ENCODE results near the gene EMP2.
"Not testable (repeated sequence)": the region's sequence is repeated elsewhere in the genome, so short reads cannot be mapped to it uniquely, and the experiment has no call there.

Gene EMP2

GRCh38 chr16:10579965-10580882, at the start of gene EMP2:
Gene EMP2, minus strand, starts transcription at chr16:10580598. Its CDS starts 32,981 bp downstream, at chr16:10547617.
- Histone ChIP-seq H3K27me3 (ENCODE audit: control insufficient read depth, insufficient read depth, low read length) (no peaks in the 10 kb centered on the region), H3K36me3 (ENCODE audit: control insufficient read depth, insufficient read depth, low read length) (no peaks in the 10 kb centered on the region), H3K9me3 (ENCODE audit: control insufficient read depth, insufficient read depth, low read length) (no peaks in the 10 kb centered on the region), H3K27ac (ENCODE audit: low read length) (no peak within 1 kb of the TSS), H3K4me3 (ENCODE audit: low read length) (peak within 1 kb of the TSS; percentile 54; the same call in 1 of the 2 replicates), H3K4me1 (ENCODE audit: control insufficient read depth, insufficient read depth, low read length) (peaks cover 14% of the 10 kb centered on the region)
- DNase-seq (ENCODE audit: low read depth, low spot score): peak; percentile 39
- WGBS (ENCODE audit: insufficient coverage, insufficient read length): no CpG with 5 or more reads among the region's 91 CpGs

GRCh38 chr16:10629592-10629963, 49.2 kb upstream of the EMP2 start:
- H3K27me3 ChIP-seq (ENCODE audit: control insufficient read depth, insufficient read depth, low read length): no peaks in the 10 kb centered on the region
- H3K4me3 ChIP-seq (ENCODE audit: low read length): no peak overlapping the region
- DNase-seq (ENCODE audit: low read depth, low spot score): no peak
- no peaks in the 10 kb centered on the region for H3K4me1 ChIP-seq (ENCODE audit: control insufficient read depth, insufficient read depth, low read length)
- no peaks in the 10 kb centered on the region for H3K36me3 ChIP-seq (ENCODE audit: control insufficient read depth, insufficient read depth, low read length)
- no CpG with 5 or more reads among the region's 6 CpGs for WGBS (ENCODE audit: insufficient coverage, insufficient read length)
- H3K27ac ChIP-seq (ENCODE audit: low read length): no peak overlapping the region
- H3K9me3 ChIP-seq (ENCODE audit: control insufficient read depth, insufficient read depth, low read length): no peaks in the 10 kb centered on the region

GRCh38 chr16:10625595-10626357, 45.4 kb upstream of the EMP2 start:
- Histone ChIP-seq H3K9me3 (ENCODE audit: control insufficient read depth, insufficient read depth, low read length) (no peaks in the 10 kb centered on the region), H3K27ac (ENCODE audit: low read length) (no peak overlapping the region), H3K4me3 (ENCODE audit: low read length) (no peak overlapping the region), H3K27me3 (ENCODE audit: control insufficient read depth, insufficient read depth, low read length) (no peaks in the 10 kb centered on the region), H3K4me1 (ENCODE audit: control insufficient read depth, insufficient read depth, low read length) (peaks cover 4% of the 10 kb centered on the region), H3K36me3 (ENCODE audit: control insufficient read depth, insufficient read depth, low read length) (no peaks in the 10 kb centered on the region)
- no peak for DNase-seq (ENCODE audit: low read depth, low spot score)
- WGBS (ENCODE audit: insufficient coverage, insufficient read length): no CpG with 5 or more reads among the region's 12 CpGs

GRCh38 chr16:10624527-10624926, 44.1 kb upstream of the EMP2 start:
- H3K27me3 ChIP-seq (ENCODE audit: control insufficient read depth, insufficient read depth, low read length): no peaks in the 10 kb centered on the region
- no peaks in the 10 kb centered on the region for H3K36me3 ChIP-seq (ENCODE audit: control insufficient read depth, insufficient read depth, low read length)
- no peak overlapping the region for H3K27ac ChIP-seq (ENCODE audit: low read length)
- WGBS (ENCODE audit: insufficient coverage, insufficient read length): no CpG with 5 or more reads among the region's 6 CpGs
- H3K9me3 ChIP-seq (ENCODE audit: control insufficient read depth, insufficient read depth, low read length): no peaks in the 10 kb centered on the region
- peaks cover 4% of the 10 kb centered on the region for H3K4me1 ChIP-seq (ENCODE audit: control insufficient read depth, insufficient read depth, low read length)
- no peak for DNase-seq (ENCODE audit: low read depth, low spot score)
- H3K4me3 ChIP-seq (ENCODE audit: low read length): no peak overlapping the region

- no peak overlapping the region for H3K4me3 ChIP-seq (ENCODE audit: low read length)
- H3K27ac ChIP-seq (ENCODE audit: low read length): no peak overlapping the region
- no peaks in the 10 kb centered on the region for H3K27me3 ChIP-seq (ENCODE audit: control insufficient read depth, insufficient read depth, low read length)
- no peaks in the 10 kb centered on the region for H3K9me3 ChIP-seq (ENCODE audit: control insufficient read depth, insufficient read depth, low read length)
- H3K36me3 ChIP-seq (ENCODE audit: control insufficient read depth, insufficient read depth, low read length): no peaks in the 10 kb centered on the region
- DNase-seq (ENCODE audit: low read depth, low spot score): no peak
- peaks cover 7% of the 10 kb centered on the region for H3K4me1 ChIP-seq (ENCODE audit: control insufficient read depth, insufficient read depth, low read length)
- whole genome bisulfite sequencing (ENCODE audit: insufficient coverage, insufficient read length): no CpG with 5 or more reads among the region's 3 CpGs
Observed at GRCh38 chr16:10623059-10623458, 42.7 kb upstream of the EMP2 start.

- H3K4me1 ChIP-seq (ENCODE audit: control insufficient read depth, insufficient read depth, low read length): peaks cover 12% of the 10 kb centered on the region
- no peak for DNase-seq (ENCODE audit: low read depth, low spot score)
- H3K36me3 ChIP-seq (ENCODE audit: control insufficient read depth, insufficient read depth, low read length): no peaks in the 10 kb centered on the region
- no peak overlapping the region for H3K4me3 ChIP-seq (ENCODE audit: low read length)
- no peaks in the 10 kb centered on the region for H3K27me3 ChIP-seq (ENCODE audit: control insufficient read depth, insufficient read depth, low read length)
- no CpG with 5 or more reads among the region's 19 CpGs for WGBS (ENCODE audit: insufficient coverage, insufficient read length)
- H3K9me3 ChIP-seq (ENCODE audit: control insufficient read depth, insufficient read depth, low read length): no peaks in the 10 kb centered on the region
- H3K27ac ChIP-seq (ENCODE audit: low read length): no peak overlapping the region
Observed at GRCh38 chr16:10622036-10622921, 41.9 kb upstream of the EMP2 start.

GRCh38 chr16:10621216-10621949, 41.0 kb upstream of the EMP2 start:
- no CpG with 5 or more reads among the region's 7 CpGs for WGBS (ENCODE audit: insufficient coverage, insufficient read length)
- not testable (repeated sequence) for H3K4me3 ChIP-seq (ENCODE audit: low read length); DNase-seq (ENCODE audit: low read depth, low spot score); H3K9me3 ChIP-seq (ENCODE audit: control insufficient read depth, insufficient read depth, low read length); H3K27ac ChIP-seq (ENCODE audit: low read length); H3K36me3 ChIP-seq (ENCODE audit: control insufficient read depth, insufficient read depth, low read length); H3K27me3 ChIP-seq (ENCODE audit: control insufficient read depth, insufficient read depth, low read length)
- H3K4me1 ChIP-seq (ENCODE audit: control insufficient read depth, insufficient read depth, low read length): peaks cover 16% of the 10 kb centered on the region

GRCh38 chr16:10620120-10620519, 39.7 kb upstream of the EMP2 start:
- no peak overlapping the region for H3K4me3 ChIP-seq (ENCODE audit: low read length)
- no peaks in the 10 kb centered on the region for H3K27me3 ChIP-seq (ENCODE audit: control insufficient read depth, insufficient read depth, low read length)
- no peak for DNase-seq (ENCODE audit: low read depth, low spot score)
- H3K36me3 ChIP-seq (ENCODE audit: control insufficient read depth, insufficient read depth, low read length): no peaks in the 10 kb centered on the region
- WGBS (ENCODE audit: insufficient coverage, insufficient read length): no CpG with 5 or more reads among the region's 6 CpGs
- no peaks in the 10 kb centered on the region for H3K9me3 ChIP-seq (ENCODE audit: control insufficient read depth, insufficient read depth, low read length)
- H3K27ac ChIP-seq (ENCODE audit: low read length): no peak overlapping the region
- H3K4me1 ChIP-seq (ENCODE audit: control insufficient read depth, insufficient read depth, low read length): peaks cover 16% of the 10 kb centered on the region

GRCh38 chr16:10619271-10619849, 39.0 kb upstream of the EMP2 start:
- no CpG with 5 or more reads among the region's 25 CpGs for WGBS (ENCODE audit: insufficient coverage, insufficient read length)
- DNase-seq (ENCODE audit: low read depth, low spot score): no peak
- no peaks in the 10 kb centered on the region for H3K27me3 ChIP-seq (ENCODE audit: control insufficient read depth, insufficient read depth, low read length)
- H3K9me3 ChIP-seq (ENCODE audit: control insufficient read depth, insufficient read depth, low read length): no peaks in the 10 kb centered on the region
- H3K36me3 ChIP-seq (ENCODE audit: control insufficient read depth, insufficient read depth, low read length): no peaks in the 10 kb centered on the region
- no peak overlapping the region for H3K27ac ChIP-seq (ENCODE audit: low read length)
- H3K4me3 ChIP-seq (ENCODE audit: low read length): no peak overlapping the region
- H3K4me1 ChIP-seq (ENCODE audit: control insufficient read depth, insufficient read depth, low read length): peaks cover 16% of the 10 kb centered on the region

Measured in iPS DF 6.9 (cell line).